Measurements from ENCODE around the gene REEP2.
"Not testable (repeated sequence)": the region's sequence is repeated elsewhere in the genome, so short reads cannot be mapped to it uniquely, and the experiment has no call there.

GRCh38 chr5:138410996-138411640 lies 27.7 kb upstream of the REEP2 start:
- TF ChIP-seq, protein P1, sequence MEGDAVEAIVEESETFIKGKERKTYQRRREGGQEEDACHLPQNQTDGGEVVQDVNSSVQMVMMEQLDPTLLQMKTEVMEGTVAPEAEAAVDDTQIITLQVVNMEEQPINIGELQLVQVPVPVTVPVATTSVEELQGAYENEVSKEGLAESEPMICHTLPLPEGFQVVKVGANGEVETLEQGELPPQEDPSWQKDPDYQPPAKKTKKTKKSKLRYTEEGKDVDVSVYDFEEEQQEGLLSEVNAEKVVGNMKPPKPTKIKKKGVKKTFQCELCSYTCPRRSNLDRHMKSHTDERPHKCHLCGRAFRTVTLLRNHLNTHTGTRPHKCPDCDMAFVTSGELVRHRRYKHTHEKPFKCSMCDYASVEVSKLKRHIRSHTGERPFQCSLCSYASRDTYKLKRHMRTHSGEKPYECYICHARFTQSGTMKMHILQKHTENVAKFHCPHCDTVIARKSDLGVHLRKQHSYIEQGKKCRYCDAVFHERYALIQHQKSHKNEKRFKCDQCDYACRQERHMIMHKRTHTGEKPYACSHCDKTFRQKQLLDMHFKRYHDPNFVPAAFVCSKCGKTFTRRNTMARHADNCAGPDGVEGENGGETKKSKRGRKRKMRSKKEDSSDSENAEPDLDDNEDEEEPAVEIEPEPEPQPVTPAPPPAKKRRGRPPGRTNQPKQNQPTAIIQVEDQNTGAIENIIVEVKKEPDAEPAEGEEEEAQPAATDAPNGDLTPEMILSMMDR (IDR thresholded peaks at IDR 0.05) = peak in 2 of 3 experiments; percentile 12 to 26
- TF ChIP-seq POLR2AphosphoS5 (IDR thresholded peaks at IDR 0.05; ENCODE audit: insufficient read depth in 1 of 2, low read depth in 1 of 2) = not testable (repeated sequence)

Measured in vagina (tissue), 2 donors.